Measurements from ENCODE around the gene MLPH.

GRCh38 chr2:237572021-237572741 lies 85.1 kb downstream of the MLPH start:
- TF ChIP-seq CTCF (conservative IDR thresholded peaks at IDR 0.05 in 1 of 2, IDR thresholded peaks at IDR 0.05 in 1 of 2; ENCODE audit: extremely low read depth in 1 of 2, insufficient read depth in 1 of 2, low read depth in 1 of 2, low read length in 2 of 2): peak; percentile 76 to 97
- no peak for TF ChIP-seq EZH2 (IDR thresholded peaks at IDR 0.05; ENCODE audit: borderline replicate concordance, low read length)

Measured in mammary epithelial cell (primary cell).